Femur (tissue), 1 donor: ENCODE results near the gene WASHC2C.
"Not testable (repeated sequence)": the region's sequence is repeated elsewhere in the genome, so short reads cannot be mapped to it uniquely, and the experiment has no call there.

Source experiments
- DNase-seq: peaks from one replicate; pipeline ENCODE4 v3.0.0-alpha.2; 2017

WASHC2C gene

DNA sequence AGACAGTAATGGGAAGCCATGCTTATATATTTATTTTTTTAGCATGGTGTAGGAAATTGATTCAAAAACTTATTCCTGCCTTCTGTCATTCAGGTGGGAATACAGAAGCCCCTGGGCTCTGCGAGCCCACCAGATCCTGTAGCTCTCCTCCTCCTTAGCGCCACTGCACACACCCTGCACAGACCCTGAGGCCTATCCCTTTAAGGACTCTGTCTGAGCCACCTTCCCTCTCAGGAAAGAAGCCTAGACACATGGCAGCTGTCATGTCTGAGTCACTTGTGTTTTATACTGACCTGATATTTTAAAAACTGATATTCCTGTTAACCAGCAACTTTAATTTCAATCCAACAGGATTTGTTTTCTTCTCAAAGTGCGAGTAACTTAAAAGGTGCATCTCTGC is 36.0 kb downstream of the WASHC2C start:
- DNase-seq: not testable (repeated sequence)

DNA sequence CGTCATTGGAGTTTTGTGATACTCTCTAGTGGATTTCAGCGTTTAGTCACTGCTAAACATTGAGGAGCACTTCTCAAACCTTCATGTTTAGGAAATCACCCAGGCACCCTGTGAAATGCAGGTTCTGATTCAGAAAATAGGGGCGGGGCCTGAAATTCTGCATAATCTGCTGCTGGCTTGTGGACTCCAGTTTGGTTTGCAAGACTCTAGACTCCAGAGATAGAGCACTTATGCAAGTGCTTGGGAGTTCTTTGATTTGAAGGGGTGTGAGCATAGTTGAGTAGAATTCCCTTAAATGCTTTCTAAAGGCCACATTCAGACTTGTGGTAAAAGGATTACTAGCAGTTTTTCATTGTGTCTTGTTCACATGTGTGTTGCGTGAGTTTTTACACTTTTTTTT is 41.3 kb downstream of the WASHC2C start:
- DNase-seq: not testable (repeated sequence)

DNA sequence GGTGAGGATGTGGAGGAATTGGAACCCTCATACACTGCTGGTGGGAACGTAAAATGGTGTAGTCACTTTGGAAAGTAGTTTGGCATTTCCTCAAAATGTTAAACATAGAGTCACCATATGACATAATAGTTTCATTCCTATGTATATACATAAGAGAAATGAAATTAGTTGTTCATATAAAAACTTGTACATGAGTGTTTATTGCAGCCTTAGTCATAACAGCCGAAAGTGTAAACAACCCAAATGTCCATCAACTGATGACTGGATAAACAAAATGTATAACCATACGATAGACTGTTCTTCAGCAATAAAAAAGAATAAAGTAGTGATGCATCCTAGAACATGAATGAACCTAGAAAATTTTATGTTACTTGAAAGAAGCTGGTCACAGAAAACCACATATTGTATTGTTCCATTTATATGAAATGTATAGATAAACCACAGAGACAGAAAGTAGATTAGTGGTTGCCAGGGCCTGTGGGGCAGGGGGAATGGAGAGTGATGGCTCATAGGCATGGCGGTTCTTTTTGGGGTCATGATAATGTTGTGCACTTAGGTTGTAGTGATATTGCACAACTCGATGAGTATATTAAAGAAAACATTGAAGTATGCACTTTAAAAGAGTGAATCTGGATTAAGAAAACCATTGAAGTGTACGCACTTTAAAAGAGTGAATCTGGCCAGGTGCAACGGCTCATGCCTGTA is 44.8 kb downstream of the WASHC2C start:
- not testable (repeated sequence) for DNase-seq

DNA sequence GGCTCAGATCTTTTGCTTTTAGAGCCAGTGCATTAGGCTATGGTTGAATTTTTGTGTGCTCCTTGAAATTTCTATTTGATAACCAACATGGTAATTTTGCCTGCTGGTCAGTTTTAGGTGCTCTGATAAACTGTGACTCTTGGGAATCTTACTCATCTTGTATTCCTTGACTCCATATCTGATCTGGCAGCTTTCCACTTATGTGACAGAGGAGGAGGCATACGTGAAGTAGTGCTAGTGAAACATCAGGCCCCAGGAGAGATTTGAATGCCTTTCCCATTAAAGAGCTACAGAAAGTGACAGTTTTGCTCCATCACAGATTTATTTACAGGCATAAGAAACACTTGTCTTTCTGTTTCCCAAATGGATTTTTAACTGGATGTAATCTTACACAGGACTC is 59.2 kb downstream of the WASHC2C start:
- DNase-seq: not testable (repeated sequence)

DNA sequence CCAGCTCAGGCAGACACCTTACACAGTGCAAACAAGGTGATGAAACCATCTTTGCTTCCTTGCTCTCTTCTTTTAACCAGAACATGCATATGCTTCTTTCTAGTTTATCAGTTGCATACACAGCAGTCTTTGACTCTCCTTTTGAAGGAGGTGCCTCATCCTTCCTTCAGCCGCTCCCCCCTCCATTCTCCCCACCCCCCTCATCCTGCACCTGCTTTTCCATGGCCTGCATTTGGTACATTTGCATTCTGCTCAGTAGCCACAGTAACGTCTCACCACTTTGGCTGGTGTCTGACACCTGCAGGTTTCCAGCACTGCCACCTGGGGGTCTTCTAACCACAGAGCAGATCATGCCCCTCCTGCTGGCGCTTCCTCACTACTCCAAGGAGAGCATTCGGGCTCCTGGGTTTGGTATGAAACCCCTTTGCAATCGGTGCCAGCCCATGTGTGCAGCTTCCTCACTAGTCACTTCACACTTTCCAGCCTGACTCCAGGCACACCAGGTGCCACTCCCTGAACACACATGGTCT is 60.2 kb downstream of the WASHC2C start:
- DNase-seq: not testable (repeated sequence)

DNA sequence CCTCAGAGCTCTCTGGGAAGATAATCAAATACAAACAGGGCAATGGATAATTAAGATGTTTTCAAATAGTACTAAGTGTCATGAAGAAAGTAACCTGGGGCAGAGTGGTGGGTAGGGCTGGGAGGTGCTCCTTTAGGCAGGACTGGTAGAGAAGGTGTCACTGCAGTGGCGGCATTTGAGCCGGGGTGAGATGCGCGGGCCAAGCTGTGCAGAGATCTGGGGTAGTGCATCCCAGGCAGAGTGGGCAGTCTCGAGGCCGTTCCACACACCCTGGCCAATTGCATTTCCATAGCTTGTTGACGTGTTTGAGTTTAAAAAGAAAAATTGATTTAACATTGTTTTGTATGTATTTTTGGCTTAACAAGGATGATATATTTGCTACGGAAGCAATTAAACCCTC is 62.9 kb downstream of the WASHC2C start:
- not testable (repeated sequence) for DNase-seq

DNA sequence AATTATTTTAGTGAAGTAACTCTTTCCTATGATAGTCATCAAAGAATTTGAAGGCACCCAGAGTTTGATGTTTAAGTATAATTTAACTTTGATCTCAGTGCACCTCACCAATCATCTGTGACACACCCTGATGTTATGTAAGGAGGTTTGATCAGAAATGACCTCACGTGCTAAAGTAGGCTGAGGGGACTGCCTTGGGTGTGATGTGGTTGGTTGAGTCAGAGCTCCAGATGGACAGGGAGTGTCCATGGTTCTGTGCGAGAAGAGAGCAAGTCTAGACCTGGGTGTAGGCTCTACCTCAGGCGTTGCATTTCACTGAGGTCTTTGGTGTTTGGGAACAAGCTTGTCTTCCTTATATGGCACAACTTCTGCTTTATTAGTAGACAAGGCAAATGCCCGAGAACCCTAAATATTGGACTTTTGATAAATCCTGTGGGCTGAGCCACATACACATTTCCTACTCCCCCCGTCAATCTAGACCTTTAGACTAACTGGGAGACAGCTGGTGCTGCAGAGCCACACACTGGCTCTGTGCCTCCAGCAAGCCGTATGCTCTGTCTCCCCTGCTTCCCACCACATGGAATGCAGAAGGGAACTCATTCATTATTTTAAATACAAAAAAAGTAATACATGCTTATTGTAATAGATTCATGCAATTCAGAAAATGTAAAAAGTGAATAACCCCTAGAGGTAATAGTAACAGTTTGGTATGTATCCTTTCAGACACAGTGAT is 63.8 kb downstream of the WASHC2C start:
- not testable (repeated sequence) for DNase-seq

DNA sequence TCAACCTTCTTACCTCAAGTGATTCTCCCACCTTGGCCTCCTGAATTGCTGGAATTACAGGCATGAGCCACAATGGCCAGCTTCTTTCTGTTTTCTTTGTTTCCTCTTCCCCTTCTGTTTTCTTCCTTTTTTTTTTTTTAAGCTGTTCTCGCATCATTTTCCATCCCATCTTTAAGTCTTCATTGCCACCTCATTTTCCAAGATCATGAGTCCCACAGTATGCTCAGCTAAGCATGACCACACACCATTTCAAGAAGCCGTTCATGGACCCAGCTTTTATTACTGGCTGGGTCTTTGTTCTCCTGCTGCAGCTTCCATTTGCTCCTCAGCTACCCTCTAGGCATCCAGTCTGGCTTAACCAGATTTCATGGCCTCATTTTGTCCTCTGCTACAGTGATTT is 67.7 kb downstream of the WASHC2C start:
- not testable (repeated sequence) for DNase-seq

DNA sequence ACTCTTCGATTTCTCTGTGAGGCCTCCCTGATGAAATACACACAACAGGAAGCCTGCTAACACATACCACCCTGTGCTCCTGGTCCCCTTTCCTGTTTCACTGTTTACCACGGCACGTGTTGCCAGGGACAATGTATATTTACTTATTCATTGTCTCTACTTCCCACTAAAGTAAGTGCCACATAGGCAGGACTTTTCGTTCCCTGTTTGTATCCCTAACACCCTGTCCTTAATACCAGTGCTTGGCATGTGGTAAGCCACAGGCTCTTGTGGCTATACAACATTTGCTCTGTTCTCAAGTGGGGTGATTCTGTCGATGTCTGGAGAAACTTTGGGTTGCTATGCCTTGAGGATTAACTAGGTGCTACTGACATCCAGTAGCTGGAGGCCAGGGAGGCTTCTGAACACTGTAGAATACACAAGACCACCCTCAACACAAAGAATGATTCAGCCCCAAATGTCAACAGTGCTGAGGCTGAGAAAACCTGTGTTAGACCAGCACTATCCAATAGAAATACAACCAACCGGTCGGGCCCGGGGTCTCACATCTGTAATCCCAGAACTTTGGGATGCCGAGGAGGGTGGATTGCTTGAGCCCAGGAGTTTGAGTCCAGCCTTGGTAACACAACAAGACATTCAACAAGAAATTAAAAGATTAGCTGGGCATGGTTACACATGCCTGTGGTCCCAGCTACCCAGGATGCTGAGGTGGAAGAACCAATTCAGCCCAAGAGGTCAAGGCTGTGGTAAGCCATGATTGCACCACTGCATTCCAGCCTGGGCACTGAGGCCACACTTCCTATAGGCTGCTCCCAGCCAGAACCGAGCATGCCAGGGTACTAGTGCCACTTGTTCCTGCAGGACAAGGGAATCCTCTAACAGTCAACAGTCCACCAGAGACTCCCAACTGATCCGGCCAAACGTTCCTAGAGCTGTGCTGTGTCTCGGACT is 76.3 kb downstream of the WASHC2C start:
- peak; percentile 68 for DNase-seq

DNA sequence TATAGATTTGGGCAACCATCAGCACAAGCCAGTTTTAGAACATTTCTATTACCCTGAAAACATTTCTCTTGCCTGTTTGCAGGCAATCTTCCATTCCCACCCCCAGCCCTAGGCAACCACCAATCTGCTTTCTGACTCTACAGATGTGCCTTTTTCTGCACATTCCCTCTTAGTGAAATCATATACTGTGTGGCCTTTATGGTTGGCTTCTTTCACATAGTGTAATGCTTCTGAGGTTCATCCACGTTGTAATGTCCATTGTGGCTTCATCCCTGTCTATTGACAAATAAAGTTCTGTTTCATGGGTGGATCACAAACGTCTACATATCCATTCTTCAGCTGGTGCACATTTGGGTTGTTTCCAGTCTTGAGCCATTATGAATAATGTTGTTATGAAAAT is 77.9 kb downstream of the WASHC2C start:
- not testable (repeated sequence) for DNase-seq

DNA sequence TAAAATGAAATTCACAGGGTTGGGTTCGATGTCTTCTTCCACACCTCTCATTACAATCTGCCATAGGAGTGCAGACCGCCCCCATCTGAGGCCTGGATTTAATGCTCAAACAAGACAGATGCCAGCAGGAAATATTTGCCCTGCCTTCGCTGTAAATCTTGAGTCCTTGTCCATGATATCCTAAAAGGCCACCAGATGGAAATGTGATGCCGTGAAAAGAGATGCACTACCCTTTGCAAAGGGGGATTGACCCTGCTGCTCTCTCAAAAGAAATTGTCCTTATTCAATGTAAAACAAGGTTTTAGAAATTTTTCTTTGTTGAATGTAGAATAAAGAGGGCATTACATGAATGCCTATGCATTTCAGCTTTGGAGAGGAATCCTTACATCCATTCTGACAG is 82.8 kb downstream of the WASHC2C start:
- no peak for DNase-seq

DNA sequence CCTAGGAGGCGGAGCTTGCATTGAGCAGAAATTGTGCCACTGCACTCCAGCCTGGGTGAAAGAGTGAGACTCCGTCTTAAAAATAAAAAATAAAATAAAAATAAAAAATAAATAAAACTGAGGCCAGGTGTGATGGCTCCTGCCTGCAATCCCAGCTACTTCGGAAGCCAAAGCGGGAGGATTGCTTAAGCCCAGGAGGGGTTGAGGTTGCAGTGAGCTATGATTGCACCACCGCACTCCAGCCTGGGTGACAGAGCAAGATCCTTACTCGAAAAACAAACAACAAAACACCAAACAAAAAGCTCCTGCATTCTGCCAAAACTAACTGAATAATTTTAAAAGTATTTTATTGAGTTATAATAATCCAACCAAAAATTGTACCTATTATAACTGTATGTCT is 84.0 kb downstream of the WASHC2C start:
- no peak for DNase-seq

DNA sequence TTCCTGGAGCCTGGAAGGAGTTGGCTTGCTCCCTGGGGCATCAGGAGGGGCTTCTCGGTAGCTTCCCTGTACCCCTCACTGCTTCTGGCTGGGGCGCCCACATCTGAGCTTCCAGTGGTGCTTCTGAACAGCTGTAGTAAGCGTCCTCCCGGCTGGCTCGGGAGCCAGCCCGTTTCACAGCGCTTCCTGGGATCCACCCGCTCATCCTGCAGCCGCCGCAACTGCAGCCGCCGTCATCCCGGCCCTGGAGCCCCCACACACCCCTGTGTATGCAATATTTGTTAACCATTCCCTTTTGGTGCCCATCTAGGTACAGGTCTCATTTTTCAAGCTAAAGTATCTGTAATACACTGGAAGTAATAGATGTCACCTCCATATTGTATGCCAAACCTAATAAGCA is 85.9 kb downstream of the WASHC2C start:
- not testable (repeated sequence) for DNase-seq

DNA sequence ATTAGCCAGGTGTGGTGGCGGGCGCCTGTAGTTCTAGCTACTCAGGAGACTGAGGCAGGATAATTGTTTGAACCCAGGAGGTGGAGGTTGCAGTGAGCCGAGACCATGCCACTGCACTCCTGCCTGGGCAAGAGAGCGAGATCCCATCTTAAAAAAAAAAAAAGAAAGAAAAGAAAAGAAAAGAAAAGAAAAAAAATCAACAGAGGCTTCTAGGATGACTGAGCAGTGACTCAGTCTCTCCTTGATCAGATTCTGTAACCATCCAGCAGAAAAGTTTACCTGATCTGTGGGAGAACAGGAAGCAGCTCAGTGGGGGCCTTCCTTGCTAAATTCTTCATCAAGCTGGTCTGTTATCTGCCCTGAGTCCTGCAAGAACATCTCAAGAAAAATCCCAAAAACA is 87.1 kb downstream of the WASHC2C start:
- DNase-seq: not testable (repeated sequence)

DNA sequence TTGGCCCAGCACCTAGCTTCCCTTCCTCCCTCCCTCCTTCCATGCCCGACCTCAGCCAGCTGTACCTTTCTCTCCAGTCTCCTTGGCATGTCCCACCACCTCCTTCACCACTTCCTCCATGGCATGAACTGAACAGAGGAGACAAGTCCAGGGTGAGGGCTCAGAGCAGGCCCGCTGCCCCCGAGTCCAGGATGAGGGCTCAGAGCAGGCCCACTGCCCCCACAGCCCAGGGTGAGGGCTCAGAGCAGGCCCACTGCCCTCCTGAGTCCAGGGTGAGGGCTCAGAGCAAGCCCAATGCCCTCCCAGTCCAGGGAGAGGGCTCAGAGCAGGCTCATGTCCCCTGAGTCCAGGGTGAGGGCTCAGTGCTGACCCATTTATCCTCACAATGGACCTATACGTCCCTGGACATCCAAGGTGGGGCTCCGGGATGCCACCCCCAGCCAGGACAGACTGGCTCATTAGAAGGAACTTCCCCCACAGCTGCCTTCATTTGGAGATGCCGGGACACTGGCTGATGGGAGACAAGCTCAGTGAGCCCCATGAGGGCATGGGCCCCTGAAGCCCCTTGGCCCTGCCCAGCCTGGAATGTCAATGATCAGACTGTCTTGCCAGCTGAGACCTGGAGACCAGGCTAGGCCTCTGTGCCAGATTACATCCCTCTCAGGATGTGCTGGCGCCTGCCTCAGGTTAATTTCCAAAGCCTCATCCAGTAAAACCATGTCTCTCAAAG is 90.2 kb downstream of the WASHC2C start:
- DNase-seq: no peak

DNA sequence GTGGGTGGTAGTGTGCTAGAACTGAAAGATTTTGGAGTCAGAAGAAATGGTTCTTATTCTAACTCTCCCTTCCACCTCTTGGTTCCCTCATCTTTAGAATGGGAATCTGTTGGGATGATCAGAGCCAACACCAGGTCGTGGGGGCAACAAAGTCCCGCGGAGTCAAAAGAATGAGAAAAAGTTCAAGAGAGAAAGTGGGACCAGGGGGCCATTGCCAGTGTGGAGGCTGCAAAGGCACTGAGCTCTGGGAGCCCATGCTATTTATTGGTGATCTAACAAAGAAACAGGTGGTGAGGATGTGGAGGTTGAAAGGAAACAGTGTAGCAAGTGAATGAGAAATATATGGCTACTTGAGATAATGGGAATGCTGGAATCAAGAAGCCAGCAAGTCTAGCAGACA is 90.8 kb downstream of the WASHC2C start:
- DNase-seq: no peak

DNA sequence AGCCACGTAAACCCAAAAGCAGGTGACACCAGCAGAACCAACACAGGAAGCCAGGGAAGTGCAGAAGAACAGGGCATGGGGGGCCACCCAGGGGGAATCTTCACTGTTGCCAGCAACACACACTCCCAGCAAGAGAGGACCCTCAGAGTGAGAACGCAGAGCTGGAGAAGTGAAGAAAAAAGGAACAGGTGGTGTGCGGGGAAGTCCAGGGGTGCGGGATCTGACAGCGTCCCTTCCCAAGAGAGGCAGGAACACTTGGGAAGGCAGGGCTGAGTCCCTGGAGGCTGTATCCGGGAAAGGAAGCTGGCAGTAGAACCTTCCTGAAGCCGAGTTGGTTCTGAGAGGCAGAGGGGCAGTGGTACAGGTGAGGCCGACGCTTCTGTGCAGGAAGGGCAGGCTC is 92.5 kb downstream of the WASHC2C start:
- no peak for DNase-seq

DNA sequence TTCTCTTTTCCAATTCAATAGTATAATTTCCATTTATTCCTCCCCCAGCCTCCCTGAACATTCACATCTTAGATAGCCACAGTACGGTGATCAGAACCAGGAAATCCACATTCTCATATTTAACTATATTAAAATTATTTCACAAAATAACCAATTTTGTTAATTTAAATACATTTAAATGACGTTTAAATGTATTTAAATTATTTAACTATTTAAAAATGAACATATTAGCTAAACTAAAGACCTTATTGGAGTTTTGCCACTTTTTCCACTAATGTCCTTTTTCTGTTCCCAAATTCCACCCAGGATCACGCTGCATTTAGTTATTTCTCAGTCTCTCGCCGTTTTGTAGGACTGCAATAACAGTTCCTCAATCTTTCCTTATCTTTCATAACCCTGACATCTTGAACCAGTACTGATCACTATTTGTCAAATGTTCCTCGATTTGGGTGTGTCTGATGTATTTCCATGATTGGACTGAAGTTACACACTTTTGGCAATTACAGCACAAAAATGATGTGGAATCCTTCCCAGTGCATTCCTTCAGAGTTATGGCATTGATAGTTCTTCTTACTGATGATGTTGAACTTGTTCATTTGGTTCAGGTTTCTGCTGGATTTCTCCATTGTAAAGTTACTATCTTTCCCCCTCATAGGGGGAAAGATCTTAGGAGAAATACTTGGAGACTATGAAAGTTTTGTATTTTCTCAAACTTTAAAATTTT is 93.2 kb downstream of the WASHC2C start:
- DNase-seq: not testable (repeated sequence)

DNA sequence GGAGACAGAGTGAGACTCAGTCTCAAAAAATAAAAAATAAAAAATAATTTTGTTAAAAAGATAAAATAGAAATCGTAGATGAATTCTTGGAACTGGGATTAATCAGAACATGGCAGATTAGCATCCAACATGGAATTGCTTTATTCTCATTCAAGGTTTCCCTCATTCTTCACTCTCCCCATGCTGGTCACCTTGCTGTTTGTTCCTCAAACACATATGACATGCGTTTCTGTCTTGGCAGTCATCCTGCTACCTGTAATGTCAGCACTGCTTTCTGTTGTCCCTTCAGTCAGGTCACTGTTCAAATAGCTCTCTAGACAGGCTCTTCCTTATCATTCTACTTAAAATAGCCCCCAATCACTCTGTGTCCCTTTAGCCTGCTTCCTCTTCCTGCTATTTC is 95.9 kb downstream of the WASHC2C start:
- not testable (repeated sequence) for DNase-seq
